ENCODE measurements around the gene TLCD2.
"Not testable (repeated sequence)": the region's sequence is repeated elsewhere in the genome, so short reads cannot be mapped to it uniquely, and the experiment has no call there.

Gene TLCD2

GRCh38 chr17:1653735-1654134, 56.4 kb downstream of the TLCD2 start:
- H3K79me2 ChIP-seq (ENCODE audit: low read length) = no peaks in the 10 kb centered on the region
- no peak overlapping the region for H3K4me2 ChIP-seq (ENCODE audit: low read length)
- no peak overlapping the region for H3K4me3 ChIP-seq (ENCODE audit: low read length)
- no peaks in the 10 kb centered on the region for H3K9me3 ChIP-seq (ENCODE audit: insufficient read depth, low read length)
- peaks cover 50% of the 10 kb centered on the region for H3K36me3 ChIP-seq (replicated peaks; ENCODE audit: low read depth, low read length)
- no peak overlapping the region for H2AFZ ChIP-seq (ENCODE audit: low read depth, low read length)
- no peak overlapping the region for H3K9ac ChIP-seq (ENCODE audit: low read length)
- no peak for TF ChIP-seq CTCF (IDR thresholded peaks at IDR 0.05; ENCODE audit: low read depth, low read length)
- no peak for TF ChIP-seq EZH2phosphoT487 (IDR thresholded peaks at IDR 0.05; ENCODE audit: low read depth)
- peaks cover 14% of the 10 kb centered on the region; the same call in 1 of the 2 replicates for H4K20me1 ChIP-seq (ENCODE audit: insufficient read depth, low read length)
- peaks cover 18% of the 10 kb centered on the region for H3K4me1 ChIP-seq (ENCODE audit: low read length)
- H3K27me3 ChIP-seq (ENCODE audit: low read depth, low read length) = no peaks in the 10 kb centered on the region
- H3K27ac ChIP-seq (ENCODE audit: low read length) = no peak overlapping the region

- not testable (repeated sequence) for H3K27me3 ChIP-seq (ENCODE audit: low read depth, low read length); H3K4me3 ChIP-seq (ENCODE audit: low read length); H3K9ac ChIP-seq (ENCODE audit: low read length); H3K4me2 ChIP-seq (ENCODE audit: low read length); H3K9me3 ChIP-seq (ENCODE audit: insufficient read depth, low read length); H2AFZ ChIP-seq (ENCODE audit: low read depth, low read length); H3K79me2 ChIP-seq (ENCODE audit: low read length); H3K27ac ChIP-seq (ENCODE audit: low read length)
- peaks cover 41% of the 10 kb centered on the region for H3K36me3 ChIP-seq (replicated peaks; ENCODE audit: low read depth, low read length)
- H3K4me1 ChIP-seq (ENCODE audit: low read length) = peaks cover 22% of the 10 kb centered on the region
- peaks cover 14% of the 10 kb centered on the region; the same call in 1 of the 2 replicates for H4K20me1 ChIP-seq (ENCODE audit: insufficient read depth, low read length)
Measured at GRCh38 chr17:1652794-1653193, 57.4 kb downstream of the TLCD2 start.
